ENCODE data around the gene PPP6R1. TPM values are rescaled to one million over a fixed set of nuclear protein-coding genes. Genes with fewer than 3 reads are reported as not detected.

The PPP6R1 gene
- total RNA-seq, 2 donors from 2014 or later = 74.8 to 79.9 TPM

DNA sequence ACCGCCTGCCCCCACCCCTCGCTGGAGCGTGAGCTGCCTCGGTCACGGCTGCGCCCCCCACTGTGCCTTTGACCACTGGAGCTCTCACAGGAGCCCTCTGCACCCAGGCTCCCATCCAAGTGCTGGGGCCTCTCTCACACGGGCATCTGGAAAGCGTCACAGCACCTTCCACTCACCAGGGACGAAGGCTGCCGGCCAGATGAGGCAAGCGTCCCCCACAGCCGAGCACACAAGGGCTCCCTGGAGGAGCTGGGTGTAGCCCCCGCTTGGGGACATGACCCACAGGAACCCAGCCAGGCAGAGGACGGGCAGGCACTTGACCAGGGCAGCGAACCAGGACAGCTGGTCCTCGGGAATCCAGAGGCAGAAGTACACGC lies 30.8 kb downstream of the PPP6R1 start:
- 88 to 94% methylated on average over 13 to 17 of the region's 17 CpGs for WGBS, 2 experiments (ENCODE audit: insufficient coverage in 1 of 2, insufficient read length in 1 of 2)
- Histone ChIP-seq H3K27me3 (ENCODE audit: control insufficient read depth, insufficient read depth, low read length, poor library complexity, severe bottlenecking) (no peaks in the 10 kb centered on the region), H3K9ac (ENCODE audit: extremely low read depth, low read length, poor library complexity, severe bottlenecking) (no peak overlapping the region), H3K36me3 (ENCODE audit: control insufficient read depth, insufficient read depth, low read length) (peaks cover 11% of the 10 kb centered on the region), H3K27ac (ENCODE audit: low read depth, low read length) (no peak overlapping the region), H3K4me1 (ENCODE audit: control insufficient read depth, insufficient read depth, low read length) (peaks cover 5% of the 10 kb centered on the region), H3K4me3 (ENCODE audit: low read length) (no peak overlapping the region), H3K9me3 (ENCODE audit: control insufficient read depth, low read length) (no peaks in the 10 kb centered on the region)
- no peaks in the 10 kb centered on the region for H3K9me3 Mint-ChIP-seq
- H3K4me1 Mint-ChIP-seq = peaks cover 7% of the 10 kb centered on the region
- H3K36me3 Mint-ChIP-seq (ENCODE audit: low read depth) = peaks cover 24% of the 10 kb centered on the region
- no peaks in the 10 kb centered on the region for H3K27me3 Mint-ChIP-seq (ENCODE audit: insufficient read depth)
- DNase-seq = no peak
- peak overlapping the region; percentile 58 for H3K27ac Mint-ChIP-seq
- no peak overlapping the region for H3K4me3 Mint-ChIP-seq
- TF ChIP-seq, protein P1, sequence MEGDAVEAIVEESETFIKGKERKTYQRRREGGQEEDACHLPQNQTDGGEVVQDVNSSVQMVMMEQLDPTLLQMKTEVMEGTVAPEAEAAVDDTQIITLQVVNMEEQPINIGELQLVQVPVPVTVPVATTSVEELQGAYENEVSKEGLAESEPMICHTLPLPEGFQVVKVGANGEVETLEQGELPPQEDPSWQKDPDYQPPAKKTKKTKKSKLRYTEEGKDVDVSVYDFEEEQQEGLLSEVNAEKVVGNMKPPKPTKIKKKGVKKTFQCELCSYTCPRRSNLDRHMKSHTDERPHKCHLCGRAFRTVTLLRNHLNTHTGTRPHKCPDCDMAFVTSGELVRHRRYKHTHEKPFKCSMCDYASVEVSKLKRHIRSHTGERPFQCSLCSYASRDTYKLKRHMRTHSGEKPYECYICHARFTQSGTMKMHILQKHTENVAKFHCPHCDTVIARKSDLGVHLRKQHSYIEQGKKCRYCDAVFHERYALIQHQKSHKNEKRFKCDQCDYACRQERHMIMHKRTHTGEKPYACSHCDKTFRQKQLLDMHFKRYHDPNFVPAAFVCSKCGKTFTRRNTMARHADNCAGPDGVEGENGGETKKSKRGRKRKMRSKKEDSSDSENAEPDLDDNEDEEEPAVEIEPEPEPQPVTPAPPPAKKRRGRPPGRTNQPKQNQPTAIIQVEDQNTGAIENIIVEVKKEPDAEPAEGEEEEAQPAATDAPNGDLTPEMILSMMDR (conservative IDR thresholded peaks at IDR 0.05) = no peak

- Histone ChIP-seq H3K4me3 (ENCODE audit: low read length) (no peak overlapping the region), H3K9ac (ENCODE audit: extremely low read depth, low read length, poor library complexity, severe bottlenecking) (no peak overlapping the region), H3K27ac (ENCODE audit: low read depth, low read length) (no peak overlapping the region), H3K4me1 (ENCODE audit: control insufficient read depth, insufficient read depth, low read length) (peaks cover 5% of the 10 kb centered on the region), H3K27me3 (ENCODE audit: control insufficient read depth, insufficient read depth, low read length, poor library complexity, severe bottlenecking) (no peaks in the 10 kb centered on the region), H3K9me3 (ENCODE audit: control insufficient read depth, low read length) (no peaks in the 10 kb centered on the region), H3K36me3 (ENCODE audit: control insufficient read depth, insufficient read depth, low read length) (peaks cover 5% of the 10 kb centered on the region)
- Mint-ChIP-seq H3K4me1 (peaks cover 7% of the 10 kb centered on the region), H3K36me3 (ENCODE audit: low read depth) (peaks cover 18% of the 10 kb centered on the region), H3K27ac (peak overlapping the region; percentile 58), H3K9me3 (no peaks in the 10 kb centered on the region), H3K27me3 (ENCODE audit: insufficient read depth) (no peaks in the 10 kb centered on the region), H3K4me3 (no peak overlapping the region)
- WGBS, 2 experiments (ENCODE audit: insufficient coverage in 1 of 2, insufficient read length in 1 of 2) = 93 to 94% methylated on average over 6 to 25 of the region's 25 CpGs
- no peak for DNase-seq
- TF ChIP-seq, protein P1 (conservative IDR thresholded peaks at IDR 0.05) = no peak
These were observed 31.4 kb downstream of the PPP6R1 start for GRCh38 chr19:55227241-55228014.

GRCh38 chr19:55226788-55227187 lies 32.0 kb downstream of the PPP6R1 start:
- Histone ChIP-seq H3K9ac (ENCODE audit: extremely low read depth, low read length, poor library complexity, severe bottlenecking) (no peak overlapping the region), H3K9me3 (ENCODE audit: control insufficient read depth, low read length) (no peaks in the 10 kb centered on the region), H3K4me3 (ENCODE audit: low read length) (no peak overlapping the region), H3K36me3 (ENCODE audit: control insufficient read depth, insufficient read depth, low read length) (no peaks in the 10 kb centered on the region), H3K4me1 (ENCODE audit: control insufficient read depth, insufficient read depth, low read length) (peaks cover 5% of the 10 kb centered on the region), H3K27me3 (ENCODE audit: control insufficient read depth, insufficient read depth, low read length, poor library complexity, severe bottlenecking) (no peaks in the 10 kb centered on the region), H3K27ac (ENCODE audit: low read depth, low read length) (no peak overlapping the region)
- TF ChIP-seq, protein P1 (conservative IDR thresholded peaks at IDR 0.05) = no peak
- no peaks in the 10 kb centered on the region for H3K27me3 Mint-ChIP-seq (ENCODE audit: insufficient read depth)
- H3K36me3 Mint-ChIP-seq (ENCODE audit: low read depth) = peaks cover 13% of the 10 kb centered on the region
- H3K4me3 Mint-ChIP-seq = no peak overlapping the region
- DNase-seq = no peak
- no peaks in the 10 kb centered on the region for H3K9me3 Mint-ChIP-seq
- H3K4me1 Mint-ChIP-seq = peaks cover 7% of the 10 kb centered on the region
- 88 to 89% methylated on average over 10 to 18 of the region's 18 CpGs for WGBS, 2 experiments (ENCODE audit: insufficient coverage in 1 of 2, insufficient read length in 1 of 2)
- H3K27ac Mint-ChIP-seq = no peak overlapping the region
